Nucleus accumbens (tissue), 56 donors: Measurements from ENCODE around the gene VHLL.
"Not testable (repeated sequence)": the region's sequence is repeated elsewhere in the genome, so short reads cannot be mapped to it uniquely, and the experiment has no call there.

Experiments used
- DNase-seq, 56 donors: peaks; one replicate each; lab custom pipeline; 2025; lab: John Stamatoyannopoulos, UW

The VHLL gene

DNA sequence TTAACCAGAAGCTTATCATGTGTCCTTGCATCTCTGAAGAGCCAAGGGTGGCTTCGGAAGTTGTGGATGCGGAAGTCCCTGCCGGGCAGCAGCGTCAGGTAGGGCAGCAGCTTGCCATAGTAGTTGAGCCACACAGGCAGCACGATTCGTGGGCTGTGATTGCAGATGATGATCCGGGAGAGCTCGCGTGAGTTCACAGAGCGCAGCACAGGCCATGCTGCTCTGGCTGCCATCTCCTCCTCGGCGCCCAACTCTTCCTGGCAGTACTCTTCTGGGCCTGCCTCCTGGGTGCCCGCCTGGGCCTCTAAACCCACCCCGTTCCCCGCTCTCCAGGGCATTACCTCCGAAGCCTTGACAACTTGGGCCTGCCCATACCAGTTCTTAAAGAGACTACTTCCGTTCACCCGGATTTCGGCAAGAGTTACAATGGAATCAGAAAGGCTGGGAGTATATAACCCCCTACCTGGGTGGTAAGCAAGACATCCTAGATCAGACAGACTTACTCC lies at the start of gene VHLL:
VHLL (minus strand) TSS at position 456 of the 506 bp plus-strand sequence; CDS start at position 338, 118 bp downstream.
- DNase-seq, result no peak

DNA sequence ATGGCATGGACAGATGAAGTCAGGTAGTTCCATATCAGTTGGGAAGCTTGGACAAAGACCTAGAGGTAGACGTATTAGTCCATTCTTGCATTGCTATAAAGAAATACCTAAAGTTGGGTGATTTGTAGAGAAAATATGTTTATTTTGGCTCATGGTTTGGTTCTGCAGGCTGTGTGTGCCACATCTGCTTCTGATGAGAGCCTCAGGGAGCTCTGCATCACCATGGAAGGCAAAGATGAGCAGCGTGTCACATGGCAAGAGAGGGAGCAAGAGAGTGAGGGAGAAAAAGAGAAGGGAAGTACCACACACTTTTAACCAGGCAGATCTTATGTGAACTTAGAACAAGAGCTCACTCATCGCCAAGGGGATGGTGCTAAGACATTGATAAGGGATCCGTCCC lies 48.2 kb upstream of the VHLL start:
- DNase-seq, result no peak

DNA sequence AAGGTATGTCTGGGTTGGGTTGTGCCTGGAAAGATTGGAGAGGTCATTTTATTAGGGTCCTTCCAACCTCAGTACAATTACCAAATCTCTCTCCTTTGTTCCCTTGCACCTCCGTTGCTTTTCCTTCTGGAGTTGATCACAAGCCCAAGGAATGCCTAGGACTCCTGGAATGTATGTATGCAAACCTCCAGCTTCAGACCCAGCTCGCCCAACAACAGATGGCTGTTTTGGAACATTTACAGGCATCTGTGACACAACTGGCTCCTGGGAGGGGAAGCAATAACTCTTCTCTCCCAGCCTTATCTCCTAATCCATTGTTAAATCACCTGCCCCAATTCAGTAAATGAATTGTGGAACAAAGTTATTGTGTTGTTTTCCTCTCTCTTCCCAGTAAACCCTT lies 47.5 kb upstream of the VHLL start:
- no peak for DNase-seq

DNA sequence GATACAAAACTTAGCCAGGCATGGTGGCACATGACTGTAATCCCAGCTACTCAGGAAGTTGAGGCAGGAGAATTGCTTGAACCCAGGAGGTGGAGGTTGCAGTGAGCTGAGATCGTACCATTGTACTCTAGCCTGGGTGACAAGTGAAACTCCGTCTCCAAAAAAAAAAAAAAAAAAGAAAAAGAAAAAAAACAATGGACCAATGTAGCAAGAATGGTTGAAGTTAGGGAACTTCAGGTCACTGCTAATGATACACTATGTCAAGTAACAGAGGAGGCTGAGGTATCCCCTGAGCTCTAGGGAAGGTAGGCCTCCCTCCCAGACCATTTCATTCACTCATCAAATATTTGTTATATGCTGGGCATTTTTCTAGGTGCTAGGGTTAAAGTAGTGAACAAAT lies 46.9 kb upstream of the VHLL start:
- DNase-seq, result not testable (repeated sequence)

DNA sequence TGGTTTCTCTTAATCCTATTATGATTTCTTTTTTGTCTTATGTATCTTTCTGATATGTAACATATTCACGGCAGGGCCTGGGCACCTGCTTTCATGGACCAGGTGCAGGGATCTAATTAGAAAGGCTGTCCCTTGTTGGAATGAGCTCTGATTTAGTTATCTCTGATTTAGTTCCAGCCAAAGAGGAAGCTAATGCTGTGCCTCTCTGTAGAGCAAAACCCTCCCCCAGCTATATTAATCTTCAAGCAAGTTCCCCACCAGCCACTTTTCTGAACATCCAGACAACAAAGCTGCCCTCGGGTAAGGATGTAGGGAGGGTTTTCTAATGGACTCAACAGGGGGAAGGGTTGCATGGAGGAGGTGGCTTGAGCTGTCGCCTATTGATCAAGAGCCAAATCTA lies 45.3 kb upstream of the VHLL start:
- no peak for DNase-seq

DNA sequence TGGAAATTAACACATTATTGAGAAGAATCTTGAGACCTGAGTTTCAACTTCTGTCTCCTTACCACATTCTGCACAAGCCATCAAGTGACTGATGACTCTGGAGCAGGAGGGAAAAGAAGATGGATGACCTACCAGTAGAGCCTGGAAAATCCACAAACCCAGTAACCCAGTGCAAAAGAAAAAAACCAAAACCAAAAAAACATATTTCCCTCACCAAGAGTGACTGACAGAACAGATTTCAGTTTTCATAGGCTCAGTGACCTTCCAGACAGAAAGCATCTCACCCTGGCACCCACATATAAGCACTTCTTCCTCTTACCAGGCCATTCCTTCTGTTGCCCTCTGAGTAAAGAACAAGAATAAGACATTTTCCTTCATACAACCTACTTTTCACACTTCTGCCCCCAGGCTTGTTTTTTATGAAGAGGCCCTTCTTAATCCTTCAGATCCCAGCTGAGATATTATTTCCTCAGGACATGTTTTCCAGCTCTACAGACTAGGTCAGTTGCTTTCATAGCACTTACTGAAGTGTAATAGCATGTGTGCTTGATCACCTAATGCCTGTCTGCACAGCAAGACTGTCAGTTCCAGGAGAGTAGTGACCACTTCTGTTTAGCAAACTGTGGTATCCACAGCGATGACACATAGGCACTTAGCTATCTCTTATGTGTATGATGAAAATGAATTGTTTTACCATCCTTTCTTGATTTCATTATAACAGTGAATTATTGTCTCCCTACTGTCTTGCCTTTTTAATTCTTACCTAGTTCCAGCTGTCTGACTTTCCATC lies 43.3 kb upstream of the VHLL start:
- DNase-seq, result no peak

DNA sequence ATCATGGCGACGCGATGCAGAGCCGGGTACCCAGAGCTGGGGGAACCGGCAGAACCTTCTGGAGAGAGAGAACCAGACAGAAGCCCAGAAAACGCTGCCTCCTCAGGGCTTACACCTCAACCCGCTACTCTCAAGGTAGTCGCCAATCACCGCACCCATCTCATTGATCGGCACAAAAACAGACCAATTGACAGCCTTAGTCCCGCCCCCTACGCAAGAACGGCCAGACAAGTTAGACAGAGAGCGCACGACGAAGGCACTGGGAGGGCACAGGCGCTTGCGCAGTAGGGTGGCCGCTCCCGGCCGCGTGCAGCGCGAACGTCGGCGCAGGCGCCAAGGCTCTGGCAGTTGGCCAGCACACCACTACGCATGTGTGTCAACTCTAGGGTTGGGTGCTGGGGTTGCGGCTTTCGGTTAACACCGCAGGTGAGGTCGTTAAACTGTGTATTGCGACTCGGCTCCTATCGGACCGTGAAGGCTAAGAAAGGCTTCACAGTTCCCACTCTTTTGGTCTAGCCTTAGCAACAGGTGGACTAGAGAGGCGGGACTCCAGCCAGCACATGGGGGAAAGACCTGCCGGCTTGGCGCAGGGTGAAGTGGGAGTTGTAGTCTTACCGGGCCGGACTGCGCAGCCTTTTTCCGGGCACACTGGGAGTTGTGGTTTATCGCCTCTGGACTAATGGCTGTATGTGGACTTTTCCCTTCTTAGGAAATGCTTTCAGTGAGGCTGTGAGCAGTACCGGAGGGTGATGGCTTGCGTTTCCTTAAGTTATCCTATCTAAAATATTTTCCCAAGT lies 39.3 kb upstream of the VHLL start, which contains the start of the genes CCT3 and TSACC:
CCT3 (minus strand) TSS at position 113 of the 797 bp plus-strand sequence; CDS start at position 5, 108 bp downstream.
TSACC (plus strand) TSS at position 347 of the 797 bp plus-strand sequence. CDS start 1,232 bp downstream, outside the sequence.
- peak; percentile 92 to 100 (median 98) for DNase-seq

DNA sequence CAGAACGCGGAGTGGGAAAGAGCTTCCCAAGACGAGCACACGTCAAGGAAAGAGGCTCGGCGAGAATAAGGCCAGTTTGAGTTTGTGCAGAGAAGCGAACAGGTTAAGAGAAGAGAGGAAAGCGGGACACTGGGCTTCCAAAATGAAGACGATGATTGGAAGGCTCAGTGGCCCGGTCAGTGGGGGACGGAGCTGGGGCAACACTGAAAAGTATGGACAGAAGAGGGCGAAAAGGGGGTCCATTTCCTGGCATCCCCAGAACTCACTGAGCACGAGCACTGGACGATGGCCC lies 38.7 kb upstream of the VHLL start:
- peak in 6 of 56 donors; percentile 36 to 50 (median 46) for DNase-seq

DNA sequence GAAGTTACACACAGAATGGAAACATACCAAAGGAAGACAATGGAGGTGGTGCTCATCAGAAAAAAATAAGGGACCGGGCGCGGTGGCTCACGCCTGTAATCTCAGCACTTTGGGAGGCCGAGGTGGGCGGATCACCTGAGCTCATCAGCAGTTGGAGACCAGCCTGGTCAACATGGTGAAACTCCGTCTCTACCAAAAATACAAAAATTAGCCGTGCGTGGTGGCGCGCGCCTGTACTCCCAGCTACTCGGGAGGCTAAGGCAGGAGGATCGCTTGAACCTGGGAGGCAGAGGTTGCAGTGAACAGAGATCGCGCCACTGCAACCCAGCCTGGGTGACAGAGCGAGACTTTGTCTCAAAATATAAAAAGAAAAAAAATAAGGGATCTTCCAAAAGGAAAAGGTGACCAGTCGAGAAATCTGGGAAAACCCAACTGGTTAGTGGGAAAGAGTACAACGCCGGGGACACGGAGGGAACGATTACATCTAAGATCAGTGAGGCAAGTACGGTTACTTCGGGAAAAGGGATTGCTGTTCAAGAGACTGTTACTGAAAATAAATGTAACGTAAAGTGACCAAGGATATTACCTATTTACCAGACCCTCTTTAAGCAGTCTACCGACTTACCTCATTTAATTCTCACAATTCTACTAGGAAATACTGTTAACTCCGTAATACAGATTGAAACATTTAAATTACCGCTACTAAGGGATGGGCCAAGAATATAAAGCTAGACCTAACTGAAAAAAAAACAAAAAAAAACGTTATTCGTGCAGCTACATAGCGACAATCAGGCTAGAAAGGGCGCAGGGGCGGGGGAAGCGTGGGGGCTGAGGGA lies 38.2 kb upstream of the VHLL start:
- peak in 1 of 56 donors; percentile 1 for DNase-seq

DNA sequence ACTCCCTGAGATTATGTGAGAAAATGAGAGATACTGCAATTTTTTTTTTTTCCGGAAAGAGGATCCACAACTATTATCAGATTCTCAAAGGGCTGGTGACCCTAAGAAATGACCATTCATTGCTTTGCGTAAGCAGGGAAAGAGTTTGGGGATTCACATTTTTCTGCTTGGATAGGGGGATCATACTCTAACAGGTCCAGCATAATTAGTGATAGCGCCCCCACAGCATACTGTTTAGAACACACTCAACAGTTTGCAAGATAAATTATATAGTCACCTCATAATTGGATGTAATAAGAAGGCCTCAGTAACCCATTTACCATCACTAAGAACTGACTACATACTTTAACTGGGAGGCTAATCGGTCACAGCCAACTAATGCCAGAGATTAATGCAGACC lies 37.1 kb upstream of the VHLL start:
- DNase-seq, result no peak

DNA sequence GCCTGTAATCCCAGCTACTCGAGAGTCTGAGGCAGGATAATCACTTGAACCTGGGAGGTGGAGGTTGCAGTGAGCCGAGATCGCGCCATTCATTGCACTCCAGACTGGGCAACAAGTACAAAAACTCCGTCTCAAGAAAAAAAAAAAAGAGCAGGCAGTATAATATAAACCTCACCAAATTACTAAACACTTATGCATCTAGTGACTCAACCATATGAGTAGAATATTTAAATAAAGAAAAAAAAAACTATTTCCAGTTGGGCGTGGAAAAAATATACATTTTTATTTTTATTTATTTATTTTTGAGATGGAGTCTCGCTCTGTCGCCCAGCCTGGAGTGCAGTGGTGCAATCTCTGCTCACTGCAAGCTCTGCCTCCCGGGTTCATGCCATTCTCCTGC lies 24.1 kb upstream of the VHLL start:
- not testable (repeated sequence) for DNase-seq

DNA sequence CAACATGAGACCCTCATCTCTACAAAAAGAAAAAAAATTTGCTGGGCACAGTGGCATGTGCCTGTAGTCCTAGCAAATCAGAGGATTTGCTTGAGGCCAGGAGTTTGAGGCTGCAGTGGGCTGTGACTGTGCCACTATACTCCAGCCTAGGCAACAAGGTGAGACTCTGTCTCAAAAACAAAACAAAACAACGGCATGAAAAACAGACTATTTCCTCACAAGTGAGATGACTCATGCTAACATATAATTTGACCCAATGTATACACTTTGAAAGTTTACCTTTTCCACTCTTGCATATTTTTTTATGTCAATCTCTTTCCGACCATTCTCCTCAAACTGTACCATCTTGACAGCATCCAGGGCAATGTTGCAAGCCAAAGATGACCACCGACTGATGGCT lies 21.5 kb upstream of the VHLL start:
- DNase-seq, result no peak

DNA sequence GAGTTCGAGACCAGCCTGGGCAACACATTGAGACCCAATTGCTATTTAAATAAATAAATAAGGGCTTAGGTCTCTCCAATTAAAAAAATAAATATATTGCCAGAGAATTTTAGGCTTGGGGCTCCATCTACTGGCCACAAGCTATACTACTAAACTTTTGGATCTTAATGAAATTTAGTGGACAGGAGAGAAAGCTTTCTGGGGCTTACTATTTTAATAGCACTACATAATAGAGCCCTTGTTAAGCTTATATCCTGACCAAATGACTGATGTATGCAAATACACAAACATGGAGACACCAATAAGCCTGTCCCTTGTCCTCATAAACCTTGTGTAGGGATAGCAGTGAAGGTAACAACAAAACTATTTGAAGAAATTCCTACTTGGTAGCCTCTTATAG lies 20.6 kb upstream of the VHLL start:
- no peak for DNase-seq

DNA sequence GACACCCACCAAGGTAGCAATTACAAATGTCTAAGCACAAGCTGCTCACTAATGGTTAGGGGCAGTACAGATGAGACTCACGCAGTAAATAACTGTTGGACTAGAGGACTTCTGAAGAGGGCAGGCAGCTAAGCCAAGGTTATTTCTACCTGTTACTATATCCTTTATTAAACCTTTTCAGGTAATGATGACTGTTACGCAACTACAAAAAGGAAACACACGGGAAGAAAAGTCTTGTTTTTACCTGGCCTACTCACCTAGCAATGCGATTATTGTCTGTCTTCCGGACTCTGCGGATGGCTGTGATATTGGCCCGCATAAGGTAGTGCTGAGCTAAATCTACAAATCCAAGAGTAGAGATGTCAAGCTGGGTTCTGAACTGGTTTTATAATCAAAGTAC lies 17.8 kb upstream of the VHLL start:
- no peak for DNase-seq

DNA sequence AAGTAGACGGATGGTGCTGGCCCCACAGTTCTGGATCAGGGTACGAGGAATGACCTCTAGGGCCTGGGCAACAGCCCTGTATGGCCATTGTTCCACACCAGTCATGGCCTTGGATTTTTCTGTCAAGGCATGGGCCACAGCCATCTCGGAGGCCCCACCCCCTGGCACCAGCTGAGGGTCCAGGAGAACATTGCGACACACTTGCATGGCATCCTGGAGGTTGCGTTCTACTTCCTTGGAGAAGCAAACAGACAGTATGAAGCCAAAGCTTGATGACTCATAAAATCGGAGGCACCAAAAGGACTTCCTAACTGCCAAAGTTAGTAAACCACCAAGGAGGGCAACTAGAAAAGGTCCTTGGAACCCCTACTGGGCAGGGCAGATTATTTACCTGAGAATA lies 11.9 kb upstream of the VHLL start:
- DNase-seq, result peak in 2 of 56 donors; percentile 5 to 6

DNA sequence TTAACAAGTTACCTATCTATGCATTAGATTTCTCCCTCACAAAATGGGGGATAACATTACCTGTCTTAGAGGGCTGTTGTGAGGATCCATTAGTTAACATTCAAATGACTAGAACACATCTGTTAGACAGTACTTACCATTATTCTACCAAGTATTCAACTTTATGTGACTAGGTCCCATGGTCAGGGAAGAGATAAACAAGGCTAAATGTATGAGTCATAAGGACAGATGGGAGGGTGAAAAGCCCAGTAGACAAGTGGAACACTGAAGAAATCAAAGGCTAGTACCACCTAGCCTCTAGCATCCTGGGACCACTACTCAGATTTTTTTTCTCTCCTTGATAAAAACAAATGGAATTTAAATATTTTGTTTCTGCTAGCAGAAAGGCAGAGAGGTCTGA lies 9.0 kb upstream of the VHLL start:
- no peak for DNase-seq

DNA sequence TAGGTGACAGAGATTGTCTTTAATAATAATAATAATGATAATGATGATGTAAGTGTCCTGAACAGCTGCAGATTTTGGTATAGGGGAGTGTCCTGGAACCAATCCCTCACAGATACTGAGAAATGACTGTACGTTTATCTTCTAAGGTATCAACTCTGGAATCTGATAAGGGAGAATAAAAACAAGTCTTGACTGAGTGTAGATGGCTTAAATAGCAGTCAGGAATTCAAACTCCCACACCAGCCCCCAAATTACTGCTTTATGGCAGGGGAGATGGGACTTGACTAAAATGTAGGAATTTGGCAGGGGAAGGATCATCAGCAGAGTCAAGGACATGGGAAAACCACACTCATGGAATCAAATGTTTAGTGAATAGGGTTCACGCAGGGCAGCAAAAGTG lies 6.1 kb upstream of the VHLL start:
- no peak for DNase-seq

DNA sequence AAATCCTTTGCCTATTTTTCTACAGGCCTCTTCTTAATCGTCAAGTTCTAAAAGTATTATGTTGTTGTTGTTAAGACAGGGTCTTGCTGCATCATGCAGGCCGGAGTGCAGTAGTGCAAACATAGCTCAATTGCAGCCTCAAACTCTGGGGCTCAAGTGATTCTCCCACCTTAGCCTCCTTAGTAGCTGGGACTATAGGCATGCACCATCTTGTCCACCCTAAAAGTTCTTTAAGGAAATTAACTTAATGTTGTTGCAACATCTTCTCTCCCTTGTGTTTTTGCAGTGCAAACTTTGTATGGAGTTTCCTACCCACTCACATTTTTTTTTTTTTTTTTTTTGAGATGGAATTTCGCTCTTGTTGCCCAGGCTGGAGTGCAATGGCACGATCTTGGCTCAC lies 4.1 kb upstream of the VHLL start:
- no peak for DNase-seq

DNA sequence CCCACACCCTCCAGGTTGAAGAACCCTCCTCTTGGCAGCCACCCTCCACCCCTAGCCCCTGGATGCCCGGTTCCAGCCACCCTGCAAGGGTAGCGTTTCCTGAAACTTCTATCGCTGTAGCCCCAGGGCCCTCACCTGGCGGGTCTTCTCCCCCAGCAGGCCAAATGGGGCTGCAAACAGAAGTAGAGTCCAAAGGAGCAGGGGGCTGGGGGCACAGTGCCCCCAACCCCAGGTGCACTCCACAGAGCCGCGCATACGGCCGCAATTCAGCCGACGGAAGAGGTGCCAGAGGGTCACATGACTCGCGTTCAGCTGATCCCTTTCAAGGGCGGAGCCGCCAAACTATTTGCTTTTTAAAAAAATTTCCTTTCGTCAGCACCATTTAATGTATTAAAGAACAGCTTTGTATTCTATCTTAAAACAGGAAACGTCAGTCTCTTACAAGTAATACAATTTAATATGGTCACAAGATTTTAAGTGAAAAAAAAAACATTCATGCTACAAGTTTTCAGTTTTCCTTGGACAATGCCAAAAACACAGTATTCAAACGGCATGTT lies 3.6 kb downstream of the VHLL start, which contains the start of gene GLMP:
GLMP (minus strand) TSS at position 289 of the 557 bp plus-strand sequence; CDS start at position 255, 34 bp downstream.
- DNase-seq, result peak in 48 of 56 donors; percentile 7 to 84 (median 46)

DNA sequence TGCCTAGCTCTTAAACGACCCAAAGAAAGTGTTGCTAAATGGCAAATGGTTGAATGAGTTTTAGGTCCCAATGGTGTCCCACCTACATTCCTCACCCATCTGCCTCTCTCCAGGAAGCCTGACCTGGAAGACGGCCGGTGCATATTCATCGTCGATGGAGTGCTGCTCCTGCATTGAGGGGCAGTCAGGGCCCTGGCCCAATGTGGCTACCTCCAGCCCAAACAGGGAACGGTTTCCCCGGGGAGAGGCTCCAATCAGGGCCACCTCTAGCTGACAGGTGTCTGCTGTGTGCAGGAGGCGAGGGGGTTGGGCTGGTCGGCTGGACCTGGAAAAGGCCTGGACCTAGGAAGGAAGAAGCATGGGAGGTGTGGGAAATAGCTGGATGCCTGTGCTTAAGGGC lies 5.2 kb downstream of the VHLL start:
- DNase-seq, result no peak
